Keratinocyte (primary cell): ENCODE results near the gene OR6K2. TPM values are rescaled to one million over a fixed set of nuclear protein-coding genes. Genes with fewer than 3 reads are reported as not detected.

Experiments
- DNase-seq: peaks from one replicate; pipeline ENCODE4 v3.0.0-alpha.2; 2011; ENCODE audit warnings: low read depth, missing footprints, low spot score
- FAIRE-seq: peaks from 2 replicates; lab custom pipeline; 2011; peaks lifted over from hg19 to GRCh38; lab: Jason Lieb, UNC
- H2AFZ ChIP-seq: 2 replicates; pipeline ENCODE4 v1.6.0; 2012; ENCODE audit warnings: low read length, control low read depth, inconsistent platforms; ENCODE audit not compliant: control insufficient read depth
- H3K27ac ChIP-seq: 2 replicates; pipeline ENCODE4 v1.5.1; 2011; ENCODE audit warnings: low read length; ENCODE audit not compliant: control insufficient read depth, insufficient read depth
- H3K27me3 ChIP-seq: 3 replicates; pipeline ENCODE4 v1.6.0; 2011; ENCODE audit warnings: low read length; ENCODE audit not compliant: control insufficient read depth, insufficient read depth; ENCODE audit errors: extremely low read depth
- H3K36me3 ChIP-seq, 2 experiments: 2 replicates in 1 of 2; 3 replicates in 1 of 2; pipeline ENCODE4 v1.5.1; 2011; ENCODE audit warnings: low read length in 2 of 2, mild to moderate bottlenecking in 1 of 2; ENCODE audit not compliant: control insufficient read depth in 2 of 2, insufficient read depth in 2 of 2; ENCODE audit errors: extremely low read depth in 1 of 2
- H3K4me1 ChIP-seq: 3 replicates; pipeline ENCODE4 v1.5.1; 2011; ENCODE audit warnings: low read length; ENCODE audit not compliant: control insufficient read depth, insufficient read depth; ENCODE audit errors: extremely low read depth
- H3K4me2 ChIP-seq: 3 replicates; pipeline ENCODE4 v1.6.0; 2011; ENCODE audit warnings: low read depth, low read length; ENCODE audit not compliant: control insufficient read depth, insufficient read depth; ENCODE audit errors: extremely low read depth
- H3K4me3 ChIP-seq, 3 experiments: fragments of 200-600 bp in 1 of 3; sonication (generic) in 1 of 3; 2 replicates in 2 of 3; 3 replicates in 1 of 3; pipeline ENCODE4 v1.5.1; 2011 to 2016; ENCODE audit warnings: low read length in 3 of 3, mild to moderate bottlenecking in 3 of 3, control low read depth in 2 of 3, inconsistent platforms in 1 of 3, low read depth in 1 of 3, mixed read lengths in 1 of 3, mixed run types in 1 of 3, moderate library complexity in 1 of 3; ENCODE audit not compliant: control insufficient read depth in 2 of 3, insufficient read depth in 2 of 3; ENCODE audit errors: extremely low read depth in 1 of 3
- H3K79me2 ChIP-seq: 2 replicates; pipeline ENCODE4 v1.6.0; 2012; ENCODE audit warnings: low read length; ENCODE audit not compliant: control insufficient read depth, insufficient read depth
- H3K9ac ChIP-seq: 3 replicates; pipeline ENCODE4 v1.6.0; 2011; ENCODE audit warnings: low read length; ENCODE audit not compliant: control insufficient read depth, insufficient read depth; ENCODE audit errors: extremely low read depth
- H3K9me1 ChIP-seq: 3 replicates; pipeline ENCODE4 v1.6.0; 2011; ENCODE audit warnings: low read length; ENCODE audit not compliant: control insufficient read depth, insufficient read depth; ENCODE audit errors: extremely low read depth
- H3K9me3 ChIP-seq: 2 replicates; pipeline ENCODE4 v1.5.1; 2012; ENCODE audit warnings: low read depth, low read length; ENCODE audit not compliant: control insufficient read depth
- H4K20me1 ChIP-seq: 3 replicates; pipeline ENCODE4 v1.6.0; 2011; ENCODE audit warnings: low read length; ENCODE audit not compliant: control insufficient read depth, insufficient read depth; ENCODE audit errors: extremely low read depth
- EZH2 ChIP-seq: IDR thresholded peaks from one replicate; pipeline ENCODE4 v1.6.1; 2012; ENCODE audit warnings: inconsistent platforms, mild to moderate bottlenecking, low read length, moderate library complexity
- dilution Hi-C: fragments of 300-500 bp; cut with MboI; formaldehyde crosslinking; loops from one replicate; pipeline ENCODE4 v1.7.0; 2020; ENCODE audit warnings: low sequenced_read_pairs; ENCODE audit not compliant: extremely low pct_ligation_motif_present
- polyA plus RNA-seq, 5 experiments: library from polyadenylated mRNA; depleted of rRNA in 3 of 5; stranded (reverse) in 3 of 5; stranded (forward) in 1 of 5; unstranded in 1 of 5; fragments of >200 nt; gene quantifications; 1 replicate in 1 of 5; 2 replicates in 3 of 5; 3 replicates in 1 of 5; pipeline versions ENCODE4 v1.2.1 to v1.2.3, GENCODE V29; 2011 to 2012; ENCODE audit warnings: missing spikeins in 2 of 5, low read depth in 1 of 5, low replicate concordance in 1 of 5
- TF ChIP-seq, protein P1 (sequence below), 3 experiments: IDR thresholded peaks in 1 of 3; conservative IDR thresholded peaks in 1 of 3; optimal IDR thresholded peaks in 1 of 3; 2 replicates in 2 of 3; 3 replicates in 1 of 3; pipeline versions ENCODE3 to v1.5.1; 2011; ENCODE audit warnings: low read length in 3 of 3, mild to moderate bottlenecking in 3 of 3, moderate library complexity in 2 of 3, control low read depth in 1 of 3, inconsistent platforms in 1 of 3; ENCODE audit not compliant: insufficient read depth in 2 of 3; ENCODE audit errors: extremely low read depth in 1 of 3

OR6K2 gene
- polyA plus RNA-seq, 1 donor (not counting 4 experiments of a cell fraction or from before 2014, with no cell fraction given) = not detected

DNA sequence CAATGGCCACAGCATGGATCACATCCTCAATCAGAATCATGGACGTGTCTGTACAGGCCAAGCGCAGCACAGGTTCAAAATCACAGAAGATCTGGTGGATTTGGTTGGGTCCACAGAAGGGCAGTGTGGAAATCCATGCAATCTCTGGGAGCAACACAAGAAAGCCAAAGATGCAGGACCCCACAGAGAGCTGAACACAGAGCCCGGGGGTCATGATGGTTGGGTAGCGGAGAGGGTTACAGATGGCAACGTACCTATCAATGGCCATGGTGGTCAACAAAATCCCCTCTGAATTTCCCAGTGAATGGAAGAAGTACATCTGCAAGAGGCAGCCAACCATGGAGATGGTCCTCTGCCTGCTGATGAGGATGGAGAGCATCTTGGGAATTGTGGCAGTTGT, 24.0 kb upstream of the OR6K2 start:
- Histone ChIP-seq H3K4me2 (no peak overlapping the region), H3K79me2 (no peaks in the 10 kb centered on the region), H3K27me3 (no peaks in the 10 kb centered on the region), H4K20me1 (no peaks in the 10 kb centered on the region), H3K27ac (no peak overlapping the region), H3K36me3 (no peaks in the 10 kb centered on the region), H3K4me1 (no peaks in the 10 kb centered on the region), H3K9me3 (no peaks in the 10 kb centered on the region), H3K9ac (no peak overlapping the region), H3K4me3 (no peak overlapping the region), H3K9me1 (no peaks in the 10 kb centered on the region), H2AFZ (no peak overlapping the region)
- FAIRE-seq = no peak
- DNase-seq = no peak
- TF ChIP-seq, protein P1, sequence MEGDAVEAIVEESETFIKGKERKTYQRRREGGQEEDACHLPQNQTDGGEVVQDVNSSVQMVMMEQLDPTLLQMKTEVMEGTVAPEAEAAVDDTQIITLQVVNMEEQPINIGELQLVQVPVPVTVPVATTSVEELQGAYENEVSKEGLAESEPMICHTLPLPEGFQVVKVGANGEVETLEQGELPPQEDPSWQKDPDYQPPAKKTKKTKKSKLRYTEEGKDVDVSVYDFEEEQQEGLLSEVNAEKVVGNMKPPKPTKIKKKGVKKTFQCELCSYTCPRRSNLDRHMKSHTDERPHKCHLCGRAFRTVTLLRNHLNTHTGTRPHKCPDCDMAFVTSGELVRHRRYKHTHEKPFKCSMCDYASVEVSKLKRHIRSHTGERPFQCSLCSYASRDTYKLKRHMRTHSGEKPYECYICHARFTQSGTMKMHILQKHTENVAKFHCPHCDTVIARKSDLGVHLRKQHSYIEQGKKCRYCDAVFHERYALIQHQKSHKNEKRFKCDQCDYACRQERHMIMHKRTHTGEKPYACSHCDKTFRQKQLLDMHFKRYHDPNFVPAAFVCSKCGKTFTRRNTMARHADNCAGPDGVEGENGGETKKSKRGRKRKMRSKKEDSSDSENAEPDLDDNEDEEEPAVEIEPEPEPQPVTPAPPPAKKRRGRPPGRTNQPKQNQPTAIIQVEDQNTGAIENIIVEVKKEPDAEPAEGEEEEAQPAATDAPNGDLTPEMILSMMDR (optimal IDR thresholded peaks at IDR 0.05 in 1 of 3, IDR thresholded peaks at IDR 0.05 in 1 of 3, conservative IDR thresholded peaks at IDR 0.05 in 1 of 3; ENCODE audit: extremely low read depth in 1 of 3, insufficient read depth in 2 of 3, low read length in 3 of 3) = no peak
- no peak for TF ChIP-seq EZH2
- dilution Hi-C loops = no loop called here

DNA sequence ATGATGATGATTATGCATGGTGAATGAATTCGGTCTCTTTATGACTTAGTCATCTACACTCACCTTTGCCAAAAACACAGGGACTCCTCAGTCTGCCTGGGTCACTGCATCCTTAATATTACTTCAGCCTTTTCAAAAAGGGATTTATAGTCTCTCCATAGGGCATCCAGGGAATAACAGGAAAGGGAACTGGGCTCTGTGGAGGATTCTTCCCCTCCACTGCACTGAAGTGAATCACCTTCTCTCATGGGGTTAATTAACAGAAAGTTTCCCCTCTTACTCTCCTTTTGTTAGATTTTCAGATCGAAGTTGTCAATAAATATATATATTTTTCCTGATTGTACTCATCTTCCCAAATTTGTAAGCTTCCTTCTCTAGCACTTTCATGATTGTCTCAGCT, 20.2 kb upstream of the OR6K2 start, which contains the start of gene OR6K3:
TSS of gene OR6K3 (minus strand) at position 101 of the 400 bp plus-strand sequence. CDS start 2,605 bp downstream, outside the sequence.
- Histone ChIP-seq H4K20me1 (no peaks in the 10 kb centered on the region), H3K9ac (no peak within 1 kb of the TSS), H2AFZ (no peak within 1 kb of the TSS), H3K27me3 (no peaks in the 10 kb centered on the region), H3K4me3 (no peak within 1 kb of the TSS), H3K36me3 (no peaks in the 10 kb centered on the region), H3K9me3 (no peaks in the 10 kb centered on the region), H3K4me2 (no peak within 1 kb of the TSS), H3K27ac (no peak within 1 kb of the TSS), H3K4me1 (no peaks in the 10 kb centered on the region), H3K9me1 (no peaks in the 10 kb centered on the region), H3K79me2 (no peaks in the 10 kb centered on the region)
- FAIRE-seq = no peak
- no peak for TF ChIP-seq EZH2
- TF ChIP-seq, protein P1 (optimal IDR thresholded peaks at IDR 0.05 in 1 of 3, IDR thresholded peaks at IDR 0.05 in 1 of 3, conservative IDR thresholded peaks at IDR 0.05 in 1 of 3; ENCODE audit: extremely low read depth in 1 of 3, insufficient read depth in 2 of 3, low read length in 3 of 3) = no peak
- dilution Hi-C loops = no loop called here
- no peak for DNase-seq
